Epithelial cell of proximal tubule (primary cell): ENCODE data around the gene CHSY3. TPM values are rescaled to one million over a fixed set of nuclear protein-coding genes. Genes with fewer than 3 reads are reported as not detected.

Experiments
- DNase-seq: peaks from one replicate; pipeline ENCODE4 v3.0.0-alpha.2; 2011; ENCODE audit warnings: low read depth
- H3K4me3 ChIP-seq: 2 replicates; pipeline ENCODE4 v1.5.1; 2011; ENCODE audit warnings: low read depth, mild to moderate bottlenecking, low read length
- total RNA-seq: library from RNA; depleted of rRNA; stranded (reverse); fragments of >200 nt; gene quantifications from 2 replicates; pipeline ENCODE4 v1.2.3, GENCODE V29; 2015
- TF ChIP-seq, protein P1 (sequence below): conservative IDR thresholded peaks from 2 replicates; pipeline ENCODE4 v1.5.1; 2012; ENCODE audit warnings: low read depth, mild to moderate bottlenecking, low read length

CHSY3 gene
- total RNA-seq, 1 donor from 2014 or later = 1.7 TPM

DNA sequence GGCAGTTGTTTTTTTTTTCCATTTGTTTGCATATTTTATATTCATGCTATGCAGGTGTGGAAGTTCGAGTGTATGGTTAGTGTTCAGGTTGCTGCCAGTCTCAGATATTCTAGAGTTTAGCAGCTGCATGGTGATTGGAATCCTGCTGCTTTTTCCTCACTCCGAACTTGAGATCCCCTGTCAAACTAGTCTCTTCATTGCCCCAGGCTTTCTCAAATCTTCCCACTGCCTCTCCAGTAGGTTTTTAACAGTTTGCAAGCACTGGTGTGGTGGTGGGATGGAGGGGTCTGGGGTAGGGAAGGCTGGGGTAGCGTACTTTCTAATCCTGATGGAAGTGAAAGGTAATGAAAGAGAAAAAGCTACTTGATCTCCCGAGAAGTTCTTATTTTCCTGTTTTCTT, 112.9 kb downstream of the CHSY3 start:
- H3K4me3 ChIP-seq = no peak overlapping the region
- DNase-seq = no peak
- TF ChIP-seq, protein P1, sequence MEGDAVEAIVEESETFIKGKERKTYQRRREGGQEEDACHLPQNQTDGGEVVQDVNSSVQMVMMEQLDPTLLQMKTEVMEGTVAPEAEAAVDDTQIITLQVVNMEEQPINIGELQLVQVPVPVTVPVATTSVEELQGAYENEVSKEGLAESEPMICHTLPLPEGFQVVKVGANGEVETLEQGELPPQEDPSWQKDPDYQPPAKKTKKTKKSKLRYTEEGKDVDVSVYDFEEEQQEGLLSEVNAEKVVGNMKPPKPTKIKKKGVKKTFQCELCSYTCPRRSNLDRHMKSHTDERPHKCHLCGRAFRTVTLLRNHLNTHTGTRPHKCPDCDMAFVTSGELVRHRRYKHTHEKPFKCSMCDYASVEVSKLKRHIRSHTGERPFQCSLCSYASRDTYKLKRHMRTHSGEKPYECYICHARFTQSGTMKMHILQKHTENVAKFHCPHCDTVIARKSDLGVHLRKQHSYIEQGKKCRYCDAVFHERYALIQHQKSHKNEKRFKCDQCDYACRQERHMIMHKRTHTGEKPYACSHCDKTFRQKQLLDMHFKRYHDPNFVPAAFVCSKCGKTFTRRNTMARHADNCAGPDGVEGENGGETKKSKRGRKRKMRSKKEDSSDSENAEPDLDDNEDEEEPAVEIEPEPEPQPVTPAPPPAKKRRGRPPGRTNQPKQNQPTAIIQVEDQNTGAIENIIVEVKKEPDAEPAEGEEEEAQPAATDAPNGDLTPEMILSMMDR = no peak

DNA sequence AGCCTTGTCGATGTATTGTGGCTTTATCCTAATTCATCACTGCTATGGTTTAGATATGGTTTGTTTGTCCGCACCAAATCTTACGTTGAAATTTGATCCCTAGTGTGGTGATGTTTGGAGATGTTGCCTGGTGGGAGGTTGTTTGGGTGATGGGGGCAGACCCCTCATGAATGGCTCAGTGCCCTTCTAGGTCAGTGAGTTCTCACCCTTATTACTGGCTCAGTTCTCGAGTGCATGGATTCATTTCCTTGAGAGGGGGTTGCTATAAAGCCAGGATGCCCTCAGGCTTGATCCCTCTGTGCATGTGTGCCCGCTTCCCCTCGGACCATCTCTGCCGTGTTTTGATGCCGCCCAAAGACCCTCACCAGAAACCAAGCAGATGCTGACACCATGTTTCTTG, 114.4 kb downstream of the CHSY3 start:
- no peak for DNase-seq

DNA sequence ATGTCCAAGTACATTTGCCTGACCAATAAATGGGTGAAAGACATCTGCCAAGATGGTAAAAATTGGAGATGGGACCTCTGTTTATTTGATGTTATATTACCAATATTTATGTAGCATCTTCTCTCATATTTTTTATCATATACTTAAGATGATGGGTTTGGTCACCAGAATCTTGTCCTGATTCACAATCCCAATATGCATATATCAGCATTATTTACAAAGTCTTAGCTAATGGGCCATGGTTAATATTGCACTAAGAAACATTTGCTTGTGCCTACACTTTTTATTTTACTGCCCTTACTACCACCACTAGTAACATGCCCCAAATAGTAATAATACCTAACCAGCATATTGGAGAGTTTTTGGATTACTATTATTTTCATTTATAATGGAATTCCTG, 116.7 kb downstream of the CHSY3 start:
- DNase-seq = no peak
- no peak overlapping the region for H3K4me3 ChIP-seq
- TF ChIP-seq, protein P1 = no peak

More for the DNA sequence above, 114.4 kb downstream of the CHSY3 start:
- H3K4me3 ChIP-seq = no peak overlapping the region
- TF ChIP-seq, protein P1 = no peak

DNA sequence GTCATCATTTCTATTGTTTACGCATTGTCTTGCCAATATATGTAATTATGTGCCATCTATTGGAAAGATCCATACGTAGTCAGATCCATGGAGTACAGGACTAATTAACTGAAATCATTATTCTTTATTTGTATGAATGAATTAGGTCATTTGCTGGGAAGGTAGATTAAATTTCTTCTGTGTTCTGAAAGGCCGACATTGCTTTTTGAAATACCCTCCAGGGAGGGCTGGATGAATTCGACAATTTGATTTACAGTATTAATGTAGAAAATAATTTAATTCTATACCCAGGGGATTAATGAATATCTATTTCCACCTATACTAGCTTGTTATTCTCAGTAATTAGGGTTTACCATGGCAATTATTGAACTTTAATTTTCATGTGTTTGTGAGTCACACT, 117.6 kb downstream of the CHSY3 start:
- TF ChIP-seq, protein P1 = no peak
- no peak overlapping the region for H3K4me3 ChIP-seq
- DNase-seq = no peak

DNA sequence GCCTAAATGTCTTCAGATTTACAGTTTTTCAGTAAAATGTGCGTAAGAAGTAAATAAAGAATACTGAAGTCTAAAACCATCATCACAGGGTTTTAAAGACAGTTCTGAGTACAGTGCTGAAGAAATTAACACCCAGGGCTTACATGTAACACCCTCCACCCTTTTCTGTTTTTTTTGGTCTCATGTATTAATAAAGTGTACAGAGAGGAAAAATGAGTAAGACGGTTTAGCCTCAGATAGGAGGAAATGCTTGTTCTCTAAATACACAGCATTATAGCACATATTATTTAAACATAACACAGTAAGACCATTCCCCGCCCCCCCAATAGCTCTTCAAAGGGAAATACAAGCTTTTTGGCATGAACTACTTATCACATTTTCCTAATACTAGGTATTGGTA, 119.3 kb downstream of the CHSY3 start:
- TF ChIP-seq, protein P1 = no peak
- no peak overlapping the region for H3K4me3 ChIP-seq
- DNase-seq = no peak

DNA sequence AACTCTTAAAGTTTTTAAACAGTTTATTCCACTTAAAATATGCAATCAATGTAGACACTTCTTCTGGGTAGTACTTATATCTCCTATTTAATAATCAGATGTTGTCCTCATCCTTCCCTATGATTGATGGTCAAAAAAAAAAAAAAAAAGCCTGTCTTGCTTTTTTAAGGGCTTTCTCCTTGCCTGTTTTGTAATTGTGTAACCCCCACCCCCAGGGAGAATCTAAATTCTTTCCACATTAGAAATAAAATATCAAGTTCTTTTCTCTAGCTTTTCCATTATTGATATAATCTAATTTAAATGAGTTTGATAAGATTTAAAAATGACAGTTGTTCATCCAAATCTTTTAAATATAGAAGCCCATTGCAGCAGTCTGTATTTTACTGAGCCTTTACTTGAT, 119.7 kb downstream of the CHSY3 start:
- no peak for DNase-seq
- H3K4me3 ChIP-seq = no peak overlapping the region
- TF ChIP-seq, protein P1 = no peak

DNA sequence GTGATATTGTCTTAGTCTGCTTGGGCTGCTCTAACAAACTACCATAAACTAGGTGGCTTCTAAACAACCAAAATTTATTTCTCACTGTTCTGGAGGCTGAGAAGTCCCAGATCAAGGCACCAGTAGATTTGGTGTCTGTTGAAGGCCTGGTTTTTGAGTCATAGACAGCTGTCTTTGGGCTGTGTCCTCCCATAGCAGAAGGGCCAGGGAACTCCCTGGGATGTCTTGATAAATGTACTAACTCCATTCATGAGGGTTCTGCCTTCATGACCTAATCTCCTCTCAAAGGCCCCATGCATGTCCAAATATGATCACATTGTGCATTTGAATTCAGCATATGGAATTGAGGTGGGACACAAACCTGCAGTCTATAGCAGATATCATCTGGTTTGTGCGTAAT, 121.2 kb downstream of the CHSY3 start:
- TF ChIP-seq, protein P1 = no peak
- no peak for DNase-seq
- no peak overlapping the region for H3K4me3 ChIP-seq
